Neuronal stem cell (in vitro differentiated cells): ENCODE data around the gene MIER1.

ENCODE experiments used
- DNase-seq: peaks from one replicate; pipeline ENCODE4 v3.0.0-alpha.2; 2013; ENCODE audit warnings: low spot score
- H2AFZ ChIP-seq: one replicate; pipeline ENCODE4 v1.6.1; 2013; ENCODE audit warnings: mild to moderate bottlenecking, low read length, inconsistent platforms
- H2AK5ac ChIP-seq: 2 replicates; pipeline ENCODE4 v1.6.1; 2013; ENCODE audit warnings: low read depth, mild to moderate bottlenecking, inconsistent platforms, low read length, moderate library complexity, mixed read lengths
- H2BK120ac ChIP-seq: 2 replicates; pipeline ENCODE4 v1.6.1; 2013; ENCODE audit warnings: low read depth, mild to moderate bottlenecking, inconsistent platforms, low read length, moderate library complexity, mixed read lengths
- H2BK12ac ChIP-seq: one replicate; pipeline ENCODE4 v1.6.1; 2013; ENCODE audit warnings: low read length, inconsistent platforms
- H2BK15ac ChIP-seq: 2 replicates; pipeline ENCODE4 v1.6.1; 2013; ENCODE audit warnings: mild to moderate bottlenecking, low read length, inconsistent platforms, mixed read lengths
- H2BK5ac ChIP-seq: one replicate; pipeline ENCODE4 v1.6.1; 2013; ENCODE audit warnings: inconsistent platforms, mild to moderate bottlenecking, low read length, moderate library complexity
- H3K14ac ChIP-seq: one replicate; pipeline ENCODE4 v1.6.1; 2013; ENCODE audit warnings: low read length, inconsistent platforms
- H3K18ac ChIP-seq: 2 replicates; pipeline ENCODE4 v1.6.1; 2013; ENCODE audit warnings: low read length, inconsistent platforms
- H3K23ac ChIP-seq: 2 replicates; pipeline ENCODE4 v1.6.1; 2013; ENCODE audit warnings: low read depth, mild to moderate bottlenecking, mixed read lengths, low read length, inconsistent platforms; ENCODE audit not compliant: poor library complexity
- H3K27ac ChIP-seq: replicated peaks from 3 replicates; pipeline ENCODE4 v1.5.1; 2013; ENCODE audit warnings: low read length, inconsistent platforms
- H3K27me3 ChIP-seq, 3 experiments: 2 replicates each; pipeline ENCODE4 v1.6.1; 2013; ENCODE audit warnings: low read length in 3 of 3, mild to moderate bottlenecking in 2 of 3, inconsistent platforms in 1 of 3, low read depth in 1 of 3, mixed read lengths in 1 of 3, moderate library complexity in 1 of 3; ENCODE audit not compliant: control insufficient read depth in 3 of 3, insufficient read depth in 3 of 3
- H3K36me3 ChIP-seq, 2 donors: replicated peaks in 1 of 2; 2 replicates each; pipeline ENCODE4 v1.6.1; 2013; ENCODE audit warnings: low read length in 2 of 2; ENCODE audit not compliant: control insufficient read depth in 2 of 2, insufficient read depth in 2 of 2
- H3K4ac ChIP-seq: 2 replicates; pipeline ENCODE4 v1.6.1; 2013; ENCODE audit warnings: inconsistent platforms, mild to moderate bottlenecking, low read length, moderate library complexity
- H3K4me1 ChIP-seq, 2 donors: 1 replicate in 1 of 2; 2 replicates in 1 of 2; pipeline ENCODE4 v1.6.1; 2013; ENCODE audit warnings: low read length in 2 of 2, low read depth in 1 of 2; ENCODE audit not compliant: control insufficient read depth in 2 of 2, insufficient read depth in 1 of 2
- H3K4me2 ChIP-seq: one replicate; pipeline ENCODE4 v1.6.1; 2013; ENCODE audit warnings: mild to moderate bottlenecking, low read length, inconsistent platforms; ENCODE audit not compliant: insufficient read depth, poor library complexity, severe bottlenecking
- H3K4me3 ChIP-seq, 2 donors: 2 replicates each; pipeline ENCODE4 v1.5.1; 2013; ENCODE audit warnings: low read length in 2 of 2, mild to moderate bottlenecking in 2 of 2, inconsistent platforms in 1 of 2, moderate library complexity in 1 of 2
- H3K79me1 ChIP-seq: one replicate; pipeline ENCODE4 v1.6.1; 2013; ENCODE audit warnings: low read depth, mild to moderate bottlenecking, inconsistent platforms, low read length, moderate library complexity
- H3K9ac ChIP-seq: one replicate; pipeline ENCODE4 v1.6.1; 2013; ENCODE audit warnings: mild to moderate bottlenecking, low read depth, low read length, inconsistent platforms; ENCODE audit not compliant: poor library complexity
- H3K9me3 ChIP-seq, 2 donors: replicated peaks in 1 of 2; 2 replicates each; pipeline versions ENCODE3 to v1.6.1; 2013; ENCODE audit warnings: low read length in 2 of 2, mild to moderate bottlenecking in 2 of 2, inconsistent platforms in 1 of 2, low read depth in 1 of 2, mixed read lengths in 1 of 2, moderate library complexity in 1 of 2; ENCODE audit not compliant: control insufficient read depth in 2 of 2, insufficient read depth in 1 of 2
- H4K8ac ChIP-seq: one replicate; pipeline ENCODE4 v1.6.1; 2013; ENCODE audit warnings: low read depth, mild to moderate bottlenecking, inconsistent platforms, low read length, moderate library complexity
- H4K91ac ChIP-seq: one replicate; pipeline ENCODE4 v1.6.1; 2013; ENCODE audit warnings: low read length, low read depth, mild to moderate bottlenecking, inconsistent platforms; ENCODE audit not compliant: poor library complexity
- WGBS, 2 donors: extraction: QIAGEN DNeasy Blood & Tissue Kit; methylation state at CpG; one replicate each; pipeline ENCODE4 v1.1.7; 2013; ENCODE audit warnings: missing lambda C conversion rate in 2 of 2, mixed read lengths in 1 of 2; ENCODE audit not compliant: insufficient read length in 2 of 2, insufficient replicate concordance in 1 of 2; ENCODE audit errors: extremely low coverage in 2 of 2; 5-methylcytosine and 5-hydroxymethylcytosine counted together

Gene MIER1

GRCh38 chr1:67013573-67013972 lies 88.8 kb downstream of the MIER1 start:
- Histone ChIP-seq H4K8ac (no peak overlapping the region), H3K18ac (no peak overlapping the region), H3K4ac (no peak overlapping the region), H3K4me3 (no peak overlapping the region), H3K79me1 (no peaks in the 10 kb centered on the region), H2BK12ac (no peak overlapping the region), H2BK120ac (no peak overlapping the region), H4K91ac (no peak overlapping the region), H2AK5ac (no peak overlapping the region), H2BK5ac (no peak overlapping the region), H3K27ac (no peak overlapping the region), H3K36me3 (peaks cover 2 to 75% of the 10 kb centered on the region in 2 donors), H3K27me3 (no peaks in the 10 kb centered on the region), H2BK15ac (no peak overlapping the region), H3K14ac (no peak overlapping the region), H3K4me2 (no peak overlapping the region), H3K4me1 (no peaks in the 10 kb centered on the region), H2AFZ (no peak overlapping the region), H3K9ac (no peak overlapping the region), H3K9me3 (peaks cover 0 to 6% of the 10 kb centered on the region in 2 donors), H3K23ac (no peak overlapping the region)
- no CpG with 5 or more reads among the region's 2 CpGs for WGBS, 2 donors
- no peak for DNase-seq

DNA sequence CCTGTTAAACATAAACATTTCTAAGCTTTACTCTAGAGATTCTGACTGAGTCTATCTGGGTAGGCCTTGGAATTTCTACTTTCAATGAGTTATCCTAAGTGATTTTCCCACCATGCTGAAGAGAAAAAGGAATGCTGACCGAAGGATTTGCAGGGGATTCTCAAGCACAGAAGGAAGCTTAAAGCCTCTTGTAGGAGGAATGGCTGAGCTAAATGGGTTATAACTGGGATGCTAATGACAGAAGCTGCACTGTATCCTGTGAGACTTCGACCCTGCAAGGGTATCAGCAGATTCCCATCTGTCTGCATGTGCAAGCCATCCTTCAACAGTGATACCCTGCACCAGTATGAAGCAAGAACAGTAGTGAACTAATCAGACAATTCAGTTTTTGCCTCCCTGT lies 93.8 kb downstream of the MIER1 start:
- no peak overlapping the region for H3K9ac ChIP-seq
- no peak overlapping the region for H3K4me2 ChIP-seq
- no CpG with 5 or more reads among the region's 2 CpGs for WGBS, 2 donors
- H2BK5ac ChIP-seq, result no peak overlapping the region
- H4K91ac ChIP-seq, result no peak overlapping the region
- H3K4ac ChIP-seq, result no peak overlapping the region
- peaks cover 0 to 7% of the 10 kb centered on the region in 2 donors for H3K4me1 ChIP-seq
- peaks cover 0 to 6% of the 10 kb centered on the region in 2 donors for H3K9me3 ChIP-seq
- H2BK120ac ChIP-seq, result no peak overlapping the region
- no peaks in the 10 kb centered on the region for H3K27me3 ChIP-seq
- H3K79me1 ChIP-seq, result no peaks in the 10 kb centered on the region
- no peak overlapping the region for H2AFZ ChIP-seq
- peaks cover 0 to 60% of the 10 kb centered on the region in 2 donors for H3K36me3 ChIP-seq
- H4K8ac ChIP-seq, result no peak overlapping the region
- no peak overlapping the region for H3K14ac ChIP-seq
- H2BK12ac ChIP-seq, result no peak overlapping the region
- no peak overlapping the region for H2BK15ac ChIP-seq
- H3K27ac ChIP-seq, result no peak overlapping the region
- no peak overlapping the region for H3K4me3 ChIP-seq
- no peak overlapping the region for H3K18ac ChIP-seq
- no peak for DNase-seq
- no peak overlapping the region for H3K23ac ChIP-seq
- no peak overlapping the region for H2AK5ac ChIP-seq

GRCh38 chr1:67019121-67019520 lies 94.3 kb downstream of the MIER1 start:
- Histone ChIP-seq H3K14ac (no peak overlapping the region), H2BK5ac (no peak overlapping the region), H3K23ac (no peak overlapping the region), H3K4ac (no peak overlapping the region), H2AFZ (no peak overlapping the region), H2BK120ac (no peak overlapping the region), H3K9ac (no peak overlapping the region), H3K9me3 (peaks cover 0 to 6% of the 10 kb centered on the region in 2 donors), H2AK5ac (no peak overlapping the region), H3K4me3 (no peak overlapping the region), H3K4me2 (no peak overlapping the region), H2BK12ac (no peak overlapping the region), H3K79me1 (no peaks in the 10 kb centered on the region), H3K36me3 (peaks cover 0 to 57% of the 10 kb centered on the region in 2 donors), H4K8ac (no peak overlapping the region), H3K4me1 (peaks cover 0 to 7% of the 10 kb centered on the region in 2 donors), H2BK15ac (no peak overlapping the region), H3K27ac (peak overlapping the region; percentile 23), H3K27me3 (no peaks in the 10 kb centered on the region), H3K18ac (no peak overlapping the region), H4K91ac (no peak overlapping the region)
- no CpG with 5 or more reads among the region's 4 CpGs for WGBS, 2 donors
- DNase-seq, result no peak

GRCh38 chr1:67019600-67020136 lies 94.9 kb downstream of the MIER1 start:
- Histone ChIP-seq H3K18ac (no peak overlapping the region), H3K27ac (peak overlapping the region; percentile 23), H3K23ac (no peak overlapping the region), H2BK12ac (no peak overlapping the region), H2BK120ac (no peak overlapping the region), H3K4ac (no peak overlapping the region), H3K27me3 (no peaks in the 10 kb centered on the region), H2BK15ac (no peak overlapping the region), H2BK5ac (no peak overlapping the region), H2AK5ac (no peak overlapping the region), H4K91ac (no peak overlapping the region), H3K4me2 (no peak overlapping the region), H3K9me3 (peaks cover 0 to 4% of the 10 kb centered on the region in 2 donors), H4K8ac (no peak overlapping the region), H3K36me3 (peaks cover 0 to 61% of the 10 kb centered on the region in 2 donors), H3K9ac (no peak overlapping the region), H3K14ac (no peak overlapping the region), H3K4me1 (peaks cover 0 to 7% of the 10 kb centered on the region in 2 donors), H3K79me1 (no peaks in the 10 kb centered on the region), H2AFZ (no peak overlapping the region), H3K4me3 (no peak overlapping the region)
- no CpG with 5 or more reads among the region's 1 CpG for WGBS, 2 donors
- no peak for DNase-seq
